HepG2 (cell line): ENCODE data around the gene NISCH. TPM values are rescaled to one million over a fixed set of nuclear protein-coding genes. Genes with fewer than 3 reads are reported as not detected.

Source experiments
- EP300 ChIP-seq, 3 experiments: sonication (generic) in 1 of 3; formaldehyde crosslinking in 1 of 3; IDR thresholded peaks; 2 replicates each; pipeline versions ENCODE4 v1.5.1 to v1.6.1; 2011 to 2020; ENCODE audit warnings: low read depth in 2 of 3, low read length in 2 of 3, borderline replicate concordance in 1 of 3, improper control_type of control experiment in 1 of 3, mild to moderate bottlenecking in 1 of 3, missing genetic modification reagents in 1 of 3, moderate library complexity in 1 of 3
- HNF4G ChIP-seq, 2 experiments: sonication (generic) in 1 of 2; formaldehyde crosslinking in 1 of 2; IDR thresholded peaks; 2 replicates each; pipeline versions ENCODE4 v1.4.0 to v1.6.1; 2011 to 2020; ENCODE audit warnings: borderline replicate concordance in 2 of 2, low read depth in 2 of 2, mild to moderate bottlenecking in 2 of 2, low read length in 1 of 2, missing genetic modification reagents in 1 of 2, moderate library complexity in 1 of 2
- NR2F6 ChIP-seq, 2 experiments: IDR thresholded peaks; 2 replicates each; pipeline ENCODE4 v1.6.1; 2016; ENCODE audit warnings: antibody characterized with exemption in 1 of 2, mild to moderate bottlenecking in 1 of 2
- SKI ChIP-seq: fragments of 450-650 bp; IDR thresholded peaks from one replicate; pipeline ENCODE4 v1.6.1; 2018; ENCODE audit warnings: mild to moderate bottlenecking; ENCODE audit not compliant: partially characterized antibody
- ZNF10 ChIP-seq: sonication (generic); formaldehyde crosslinking; IDR thresholded peaks from 2 replicates; pipeline ENCODE4 v1.4.0; 2020; ENCODE audit warnings: mild to moderate bottlenecking, low read depth, missing genetic modification reagents, borderline replicate concordance
- ZNF225 ChIP-seq: sonication (generic); formaldehyde crosslinking; IDR thresholded peaks from 2 replicates; pipeline ENCODE4 v1.4.0; 2020; ENCODE audit warnings: mild to moderate bottlenecking, missing genetic modification reagents
- ZNF30 ChIP-seq: sonication (generic); formaldehyde crosslinking; IDR thresholded peaks from 2 replicates; pipeline ENCODE4 v1.5.0; 2020; ENCODE audit warnings: mild to moderate bottlenecking, missing genetic modification reagents
- ZNF879 ChIP-seq: sonication (generic); formaldehyde crosslinking; IDR thresholded peaks from 2 replicates; pipeline ENCODE4 v1.8.1; 2023; ENCODE audit warnings: missing genetic modification reagents
- polyA plus RNA-seq, 8 experiments: library from polyadenylated mRNA; depleted of rRNA in 3 of 8; stranded (reverse) in 7 of 8; unstranded in 1 of 8; fragments of >200 nt; fragmentation: Illumina TruSeq in 4 of 8; extraction: Trizol in 4 of 8; gene quantifications; 2 replicates each; pipeline versions ENCODE4 v1.2.1 to v1.2.3, GENCODE V29; 2011 to 2016; ENCODE audit warnings: low read depth in 4 of 8, missing spikeins in 1 of 8, mixed read lengths in 1 of 8; ENCODE audit not compliant: insufficient read depth in 1 of 8
- total RNA-seq, 5 experiments: library from RNA; depleted of rRNA; stranded (reverse); fragments of >200 nt; fragmentation: Illumina TruSeq; extraction: Trizol; gene quantifications; 2 replicates each; pipeline ENCODE4 v1.2.3, GENCODE V29; 2016; ENCODE audit warnings: low read depth in 1 of 5
- TF ChIP-seq, protein P1 (sequence below), 2 experiments: sonication (generic) in 1 of 2; formaldehyde crosslinking in 1 of 2; IDR thresholded peaks; 2 replicates each; pipeline versions ENCODE4 v1.4.0 to v1.6.1; 2016 to 2020; ENCODE audit warnings: borderline replicate concordance in 1 of 2, low read depth in 1 of 2, mild to moderate bottlenecking in 1 of 2, missing genetic modification reagents in 1 of 2
- TF ChIP-seq, protein P2 (sequence below): sonication (generic); formaldehyde crosslinking; IDR thresholded peaks from 2 replicates; pipeline ENCODE4 v1.8.0; 2022; ENCODE audit warnings: missing genetic modification reagents, mild to moderate bottlenecking, borderline replicate concordance
- TF ChIP-seq, protein P3 (sequence below): sonication (generic); formaldehyde crosslinking; IDR thresholded peaks from 2 replicates; pipeline ENCODE4 v1.4.0; 2020; ENCODE audit warnings: missing genetic modification reagents, borderline replicate concordance
- TF ChIP-seq, protein P4 (sequence below): sonication (generic); formaldehyde crosslinking; IDR thresholded peaks from 2 replicates; pipeline ENCODE4 v1.8.0; 2022; ENCODE audit warnings: mild to moderate bottlenecking, missing genetic modification reagents, borderline replicate concordance
- TF ChIP-seq, protein P5 (sequence below): sonication (generic); formaldehyde crosslinking; IDR thresholded peaks from 2 replicates; pipeline ENCODE4 v1.4.0; 2020; ENCODE audit warnings: missing genetic modification reagents; ENCODE audit errors: not compliant biosample characterization
- TF ChIP-seq, protein P6 (sequence below): IDR thresholded peaks from 2 replicates; pipeline ENCODE4 v1.6.1; 2016; ENCODE audit warnings: missing genetic modification reagents, missing compliant biosample characterization

Gene NISCH
- total and polyA plus RNA-seq, 2 of the 13 experiments (the other 11 are each of a cell fraction or from before 2014, with no cell fraction given): 27.0 to 47.6 TPM

DNA sequence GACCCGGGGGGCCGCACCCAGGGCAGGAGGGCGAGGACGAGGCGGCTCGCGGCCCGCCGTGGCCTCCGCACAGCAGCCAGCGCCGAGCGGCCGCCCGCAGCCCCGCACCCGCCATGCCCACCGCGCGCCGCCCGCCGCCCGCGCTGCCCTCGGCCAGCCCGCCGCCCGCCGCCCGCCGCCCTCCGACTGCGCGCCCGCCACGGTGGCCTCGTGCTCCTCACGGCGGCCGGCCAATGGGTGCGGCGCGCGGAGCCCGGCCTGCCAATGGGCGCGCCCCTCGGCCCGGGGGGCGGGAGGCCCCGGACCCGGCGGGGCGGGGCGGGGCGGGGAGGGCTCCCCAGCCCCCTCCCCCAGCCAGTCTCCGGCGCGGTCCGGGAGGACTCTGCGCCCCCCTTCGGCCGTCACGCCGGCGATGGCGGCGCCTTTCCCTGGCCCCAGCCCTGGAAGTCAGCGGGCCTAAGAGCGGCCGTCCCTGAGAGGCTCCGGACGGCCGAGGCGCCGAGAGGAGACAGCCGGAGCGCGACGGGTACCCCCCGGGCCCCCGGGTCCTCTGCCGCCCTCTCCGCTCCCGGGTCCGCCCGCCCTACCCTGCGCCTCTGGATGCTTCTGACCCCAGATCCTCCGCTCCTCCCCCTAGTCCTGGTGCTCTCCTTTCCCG is 78.3 kb downstream of the NISCH start, which contains the start of gene NT5DC2 (continued):
- TF ChIP-seq, protein P1, sequence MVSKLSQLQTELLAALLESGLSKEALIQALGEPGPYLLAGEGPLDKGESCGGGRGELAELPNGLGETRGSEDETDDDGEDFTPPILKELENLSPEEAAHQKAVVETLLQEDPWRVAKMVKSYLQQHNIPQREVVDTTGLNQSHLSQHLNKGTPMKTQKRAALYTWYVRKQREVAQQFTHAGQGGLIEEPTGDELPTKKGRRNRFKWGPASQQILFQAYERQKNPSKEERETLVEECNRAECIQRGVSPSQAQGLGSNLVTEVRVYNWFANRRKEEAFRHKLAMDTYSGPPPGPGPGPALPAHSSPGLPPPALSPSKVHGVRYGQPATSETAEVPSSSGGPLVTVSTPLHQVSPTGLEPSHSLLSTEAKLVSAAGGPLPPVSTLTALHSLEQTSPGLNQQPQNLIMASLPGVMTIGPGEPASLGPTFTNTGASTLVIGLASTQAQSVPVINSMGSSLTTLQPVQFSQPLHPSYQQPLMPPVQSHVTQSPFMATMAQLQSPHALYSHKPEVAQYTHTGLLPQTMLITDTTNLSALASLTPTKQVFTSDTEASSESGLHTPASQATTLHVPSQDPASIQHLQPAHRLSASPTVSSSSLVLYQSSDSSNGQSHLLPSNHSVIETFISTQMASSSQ (IDR thresholded peaks at IDR 0.05; ENCODE audit: low read depth): no peak
- TF ChIP-seq, protein P1 (CRISPR knock-in tag; IDR thresholded peaks at IDR 0.05; ENCODE audit: borderline replicate concordance): 0 out of 2 replicates have a peak, but pooled peaks have one; percentile 12
- no peak for TF ChIP-seq NR2F6 (IDR thresholded peaks at IDR 0.05)
- TF ChIP-seq NR2F6 (CRISPR knock-in tag; IDR thresholded peaks at IDR 0.05): 0 out of 2 replicates have a peak, but pooled peaks have one; percentile 20
- TF ChIP-seq, protein P2, sequence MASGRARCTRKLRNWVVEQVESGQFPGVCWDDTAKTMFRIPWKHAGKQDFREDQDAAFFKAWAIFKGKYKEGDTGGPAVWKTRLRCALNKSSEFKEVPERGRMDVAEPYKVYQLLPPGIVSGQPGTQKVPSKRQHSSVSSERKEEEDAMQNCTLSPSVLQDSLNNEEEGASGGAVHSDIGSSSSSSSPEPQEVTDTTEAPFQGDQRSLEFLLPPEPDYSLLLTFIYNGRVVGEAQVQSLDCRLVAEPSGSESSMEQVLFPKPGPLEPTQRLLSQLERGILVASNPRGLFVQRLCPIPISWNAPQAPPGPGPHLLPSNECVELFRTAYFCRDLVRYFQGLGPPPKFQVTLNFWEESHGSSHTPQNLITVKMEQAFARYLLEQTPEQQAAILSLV (CRISPR knock-in tag): no peak; the same call in 1 of the 2 replicates
- no peak for TF ChIP-seq ZNF225 (CRISPR knock-in tag)
- peak; percentile 91 for TF ChIP-seq ZNF879 (CRISPR knock-in tag)
- TF ChIP-seq, protein P3, sequence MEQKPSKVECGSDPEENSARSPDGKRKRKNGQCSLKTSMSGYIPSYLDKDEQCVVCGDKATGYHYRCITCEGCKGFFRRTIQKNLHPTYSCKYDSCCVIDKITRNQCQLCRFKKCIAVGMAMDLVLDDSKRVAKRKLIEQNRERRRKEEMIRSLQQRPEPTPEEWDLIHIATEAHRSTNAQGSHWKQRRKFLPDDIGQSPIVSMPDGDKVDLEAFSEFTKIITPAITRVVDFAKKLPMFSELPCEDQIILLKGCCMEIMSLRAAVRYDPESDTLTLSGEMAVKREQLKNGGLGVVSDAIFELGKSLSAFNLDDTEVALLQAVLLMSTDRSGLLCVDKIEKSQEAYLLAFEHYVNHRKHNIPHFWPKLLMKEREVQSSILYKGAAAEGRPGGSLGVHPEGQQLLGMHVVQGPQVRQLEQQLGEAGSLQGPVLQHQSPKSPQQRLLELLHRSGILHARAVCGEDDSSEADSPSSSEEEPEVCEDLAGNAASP: 0 out of 2 replicates have a peak, but pooled peaks have one; percentile 14
- TF ChIP-seq HNF4G (IDR thresholded peaks at IDR 0.05; ENCODE audit: borderline replicate concordance, low read depth, low read length): peak; percentile 56; the same call in 1 of the 2 replicates
- TF ChIP-seq HNF4G (CRISPR knock-in tag; IDR thresholded peaks at IDR 0.05; ENCODE audit: borderline replicate concordance, low read depth): no peak
- TF ChIP-seq SKI: peak; percentile 30
- TF ChIP-seq, protein P4, sequence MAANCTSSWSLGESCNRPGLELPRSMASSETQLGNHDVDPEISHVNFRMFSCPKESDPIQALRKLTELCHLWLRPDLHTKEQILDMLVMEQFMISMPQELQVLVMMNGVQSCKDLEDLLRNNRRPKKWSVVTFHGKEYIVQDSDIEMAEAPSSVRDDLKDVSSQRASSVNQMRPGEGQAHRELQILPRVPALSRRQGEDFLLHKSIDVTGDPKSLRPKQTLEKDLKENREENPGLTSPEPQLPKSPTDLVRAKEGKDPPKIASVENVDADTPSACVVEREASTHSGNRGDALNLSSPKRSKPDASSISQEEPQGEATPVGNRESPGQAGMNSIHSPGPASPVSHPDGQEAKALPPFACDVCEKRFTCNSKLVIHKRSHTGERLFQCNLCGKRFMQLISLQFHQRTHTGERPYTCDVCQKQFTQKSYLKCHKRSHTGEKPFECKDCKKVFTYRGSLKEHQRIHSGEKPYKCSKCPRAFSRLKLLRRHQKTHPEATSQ: no peak
- TF ChIP-seq, protein P5, sequence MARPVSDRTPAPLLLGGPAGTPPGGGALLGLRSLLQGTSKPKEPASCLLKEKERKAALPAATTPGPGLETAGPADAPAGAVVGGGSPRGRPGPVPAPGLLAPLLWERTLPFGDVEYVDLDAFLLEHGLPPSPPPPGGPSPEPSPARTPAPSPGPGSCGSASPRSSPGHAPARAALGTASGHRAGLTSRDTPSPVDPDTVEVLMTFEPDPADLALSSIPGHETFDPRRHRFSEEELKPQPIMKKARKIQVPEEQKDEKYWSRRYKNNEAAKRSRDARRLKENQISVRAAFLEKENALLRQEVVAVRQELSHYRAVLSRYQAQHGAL: no peak
- no peak for TF ChIP-seq ZNF10
- TF ChIP-seq, protein P6, sequence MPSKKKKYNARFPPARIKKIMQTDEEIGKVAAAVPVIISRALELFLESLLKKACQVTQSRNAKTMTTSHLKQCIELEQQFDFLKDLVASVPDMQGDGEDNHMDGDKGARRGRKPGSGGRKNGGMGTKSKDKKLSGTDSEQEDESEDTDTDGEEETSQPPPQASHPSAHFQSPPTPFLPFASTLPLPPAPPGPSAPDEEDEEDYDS: no peak
- 0 out of 2 replicates have a peak, but pooled peaks have one; percentile 82 for TF ChIP-seq ZNF30
- peak in 1 of 2 experiments; percentile 34; a peak in 1 of 4 replicates for TF ChIP-seq EP300 (IDR thresholded peaks at IDR 0.05; ENCODE audit: low read depth in 2 of 2, low read length in 2 of 2)
- no peak for TF ChIP-seq EP300 (CRISPR knock-in tag; IDR thresholded peaks at IDR 0.05; ENCODE audit: borderline replicate concordance)
